DND-41 (cell line): Measurements from ENCODE around the gene GPC1.

Experiments used
- ATAC-seq: fragments of 200-7000 bp; cut with Tn5 transposase; 3 replicates; pipeline ENCODE4 v1.9.1; 2021; ENCODE audit warnings: low read depth; ENCODE audit not compliant: insufficient read depth
- DNase-seq: peaks from one replicate; pipeline ENCODE4 v3.0.0-alpha.2; 2020
- H2AFZ ChIP-seq: 2 replicates; pipeline ENCODE4 v1.6.0; 2012; ENCODE audit warnings: low read depth, low read length
- H3K27ac ChIP-seq: 2 replicates; pipeline ENCODE4 v1.5.1; 2012; ENCODE audit warnings: low read length, inconsistent platforms
- H3K27me3 ChIP-seq: fragments of 200-600 bp; sonication (generic); 2 replicates; pipeline ENCODE4 v1.6.0; 2012; ENCODE audit warnings: low read length, mild to moderate bottlenecking, inconsistent platforms; ENCODE audit not compliant: insufficient read depth, poor library complexity
- H3K36me3 ChIP-seq: 2 replicates; pipeline ENCODE4 v1.5.1; 2012; ENCODE audit warnings: low read length, inconsistent platforms; ENCODE audit not compliant: insufficient read depth
- H3K4me1 ChIP-seq: 2 replicates; pipeline ENCODE4 v1.5.1; 2012; ENCODE audit warnings: mild to moderate bottlenecking, low read length; ENCODE audit not compliant: insufficient read depth
- H3K4me2 ChIP-seq: 2 replicates; pipeline ENCODE4 v1.6.0; 2012; ENCODE audit warnings: mild to moderate bottlenecking, moderate library complexity, low read length, inconsistent platforms; ENCODE audit not compliant: insufficient read depth
- H3K4me3 ChIP-seq, 2 experiments: fragments of 200-600 bp in 1 of 2; shearing (Covaris generic) in 1 of 2; 2 replicates each; pipeline ENCODE4 v1.5.1; 2012 to 2016; ENCODE audit warnings: inconsistent platforms in 2 of 2, low read length in 2 of 2, mild to moderate bottlenecking in 2 of 2, low read depth in 1 of 2, moderate library complexity in 1 of 2
- H3K79me2 ChIP-seq: 2 replicates; pipeline ENCODE4 v1.6.0; 2012; ENCODE audit warnings: low read length, inconsistent platforms; ENCODE audit not compliant: insufficient read depth
- H3K9ac ChIP-seq: 2 replicates; pipeline ENCODE4 v1.6.0; 2012; ENCODE audit warnings: low read depth, mild to moderate bottlenecking, inconsistent platforms, low read length, moderate library complexity
- H3K9me3 ChIP-seq: 2 replicates; pipeline ENCODE4 v1.5.1; 2012; ENCODE audit warnings: low read length, moderate library complexity, mild to moderate bottlenecking, inconsistent platforms; ENCODE audit not compliant: insufficient read depth, severe bottlenecking
- H4K20me1 ChIP-seq: 2 replicates; pipeline ENCODE4 v1.6.0; 2012; ENCODE audit warnings: low read length; ENCODE audit not compliant: insufficient read depth
- CTCF ChIP-seq: IDR thresholded peaks from 2 replicates; pipeline ENCODE4 v1.5.1; 2012; ENCODE audit warnings: borderline replicate concordance, low read length, moderate library complexity, mild to moderate bottlenecking; ENCODE audit not compliant: poor library complexity, severe bottlenecking; ENCODE audit errors: extremely low read depth
- EZH2 ChIP-seq: IDR thresholded peaks from 3 replicates; pipeline ENCODE4 v1.6.1; 2012; ENCODE audit warnings: borderline replicate concordance, low read depth, mild to moderate bottlenecking, moderate library complexity, low read length, inconsistent platforms; ENCODE audit not compliant: severe bottlenecking

The GPC1 gene

GRCh38 chr2:240498171-240498957 is 62.9 kb downstream of the GPC1 start:
- no peak for TF ChIP-seq EZH2
- no peak for TF ChIP-seq CTCF
- Histone ChIP-seq H3K9ac (no peak overlapping the region), H3K4me3 (no peak overlapping the region), H2AFZ (no peak overlapping the region), H3K4me1 (no peaks in the 10 kb centered on the region), H3K27me3 (no peaks in the 10 kb centered on the region), H3K9me3 (peaks cover 6% of the 10 kb centered on the region), H3K4me2 (no peak overlapping the region), H3K36me3 (peaks cover 69% of the 10 kb centered on the region), H3K79me2 (no peaks in the 10 kb centered on the region), H3K27ac (no peak overlapping the region), H4K20me1 (no peaks in the 10 kb centered on the region; the same call in 1 of the 2 replicates)
- ATAC-seq (no peak; the same call in 2 of the 3 replicates), DNase-seq (no peak)

GRCh38 chr2:240498958-240499260 is 63.4 kb downstream of the GPC1 start:
- no peaks in the 10 kb centered on the region for H3K4me1 ChIP-seq
- no peak overlapping the region for H3K4me2 ChIP-seq
- H3K36me3 ChIP-seq = peaks cover 69% of the 10 kb centered on the region
- H3K27ac ChIP-seq = no peak overlapping the region
- H3K79me2 ChIP-seq = no peaks in the 10 kb centered on the region
- H3K9ac ChIP-seq = no peak overlapping the region
- H3K4me3 ChIP-seq = no peak overlapping the region
- no peak for DNase-seq
- no peaks in the 10 kb centered on the region; the same call in 1 of the 2 replicates for H4K20me1 ChIP-seq
- no peak for TF ChIP-seq EZH2
- no peak for TF ChIP-seq CTCF
- H3K27me3 ChIP-seq = no peaks in the 10 kb centered on the region
- H2AFZ ChIP-seq = no peak overlapping the region
- ATAC-seq = no peak
- H3K9me3 ChIP-seq = peaks cover 2% of the 10 kb centered on the region

- Histone ChIP-seq H3K4me3 (no peak overlapping the region), H3K4me2 (no peak overlapping the region), H3K4me1 (no peaks in the 10 kb centered on the region), H2AFZ (no peak overlapping the region), H3K27ac (no peak overlapping the region), H3K36me3 (peaks cover 65% of the 10 kb centered on the region), H3K9ac (no peak overlapping the region), H3K27me3 (no peaks in the 10 kb centered on the region), H3K9me3 (no peaks in the 10 kb centered on the region), H4K20me1 (no peaks in the 10 kb centered on the region; the same call in 1 of the 2 replicates), H3K79me2 (no peaks in the 10 kb centered on the region)
- DNase-seq = no peak
- no peak for TF ChIP-seq EZH2
- TF ChIP-seq CTCF = no peak
- no peak for ATAC-seq
Measured at GRCh38 chr2:240499309-240500301, 64.1 kb downstream of the GPC1 start.
